SU-DHL-6 (cell line): ENCODE data around the gene NR5A2.
A peak's percentile ranks its signal among the peaks of the same experiment; 100 is the strongest.

Experiments
- H2AFZ ChIP-seq: fragments of 200-600 bp; sonication (generic); 2 replicates; pipeline ENCODE4 v1.6.1; 2014; ENCODE audit warnings: low read depth, mild to moderate bottlenecking, moderate library complexity, mixed read lengths, antibody characterized with exemption, low read length; ENCODE audit not compliant: severe bottlenecking
- H3F3A ChIP-seq: fragments of 200-600 bp; shearing (Covaris generic); 2 replicates; pipeline ENCODE4 v1.6.0; 2016; ENCODE audit warnings: antibody characterized with exemption, mild to moderate bottlenecking; ENCODE audit not compliant: insufficient read depth
- H3K27ac ChIP-seq: fragments of 200-600 bp; sonication (generic); 2 replicates; pipeline ENCODE4 v1.5.1; 2016; ENCODE audit warnings: low read depth, mild to moderate bottlenecking, low read length, moderate library complexity, mixed read lengths
- H3K27me3 ChIP-seq: fragments of 200-600 bp; sonication (generic), shearing (Covaris generic); 2 replicates; pipeline ENCODE4 v1.6.0; 2014; ENCODE audit warnings: mild to moderate bottlenecking, low read length
- H3K36me3 ChIP-seq: fragments of 200-600 bp; sonication (generic); 2 replicates; pipeline ENCODE4 v1.6.1; 2014; ENCODE audit warnings: mild to moderate bottlenecking, low read length, mixed read lengths
- H3K4me2 ChIP-seq: fragments of 300-600, 200-600 bp; shearing (Covaris generic), sonication (generic); 2 replicates; pipeline ENCODE4 v1.6.0; 2014; ENCODE audit warnings: low read length, low read depth, mild to moderate bottlenecking; ENCODE audit not compliant: poor library complexity, severe bottlenecking
- H3K4me3 ChIP-seq: fragments of 200-600 bp; sonication (generic); 2 replicates; pipeline ENCODE4 v1.5.1; 2014; ENCODE audit warnings: antibody characterized with exemption, low read length, mild to moderate bottlenecking, mixed read lengths; ENCODE audit not compliant: insufficient read depth, poor library complexity, severe bottlenecking
- H3K79me2 ChIP-seq: fragments of 200-600 bp; sonication (generic); 2 replicates; pipeline ENCODE4 v1.6.1; 2014; ENCODE audit warnings: mild to moderate bottlenecking, low read length, moderate library complexity; ENCODE audit not compliant: insufficient read depth
- H3K9ac ChIP-seq: fragments of 200-600 bp; sonication (generic); 2 replicates; pipeline ENCODE4 v1.7.0; 2014; ENCODE audit warnings: mild to moderate bottlenecking, low read length
- H3K9me2 ChIP-seq: fragments of 200-600 bp; sonication (generic); replicated peaks from 2 replicates; pipeline ENCODE4 v1.6.1; 2014; ENCODE audit warnings: low read length; ENCODE audit not compliant: insufficient read depth
- H3K9me3 ChIP-seq: fragments of 200-600 bp; sonication (generic); 2 replicates; pipeline ENCODE4 v1.6.1; 2014; ENCODE audit warnings: low read length, mixed read lengths; ENCODE audit not compliant: insufficient read depth
- H4K20me1 ChIP-seq: fragments of 200-600 bp; sonication (generic); 2 replicates; pipeline ENCODE4 v1.6.1; 2014; ENCODE audit warnings: low read depth, mild to moderate bottlenecking, antibody characterized with exemption, low read length, moderate library complexity, mixed read lengths
- CTCF ChIP-seq: fragments of 200-600 bp; sonication (generic); IDR thresholded peaks from one replicate; pipeline ENCODE4 v1.5.1; 2017; ENCODE audit warnings: antibody characterized with exemption, mild to moderate bottlenecking, low read length, moderate library complexity; ENCODE audit not compliant: insufficient read depth, poor library complexity, severe bottlenecking
- EZH2phosphoT487 ChIP-seq: fragments of 200-600 bp; sonication (generic), shearing (Covaris generic); conservative IDR thresholded peaks from 2 replicates; pipeline ENCODE4 v1.6.1; 2018; ENCODE audit warnings: mild to moderate bottlenecking, antibody characterized with exemption, low read length, moderate library complexity, mixed read lengths

Gene NR5A2

GRCh38 chr1:200206340-200206739 is 178.8 kb downstream of the NR5A2 start:
- no peaks in the 10 kb centered on the region for H3K27me3 ChIP-seq
- no peak overlapping the region for H3K27ac ChIP-seq
- H3F3A ChIP-seq: no peaks in the 10 kb centered on the region
- H3K4me3 ChIP-seq: no peak overlapping the region
- no peak overlapping the region for H3K4me2 ChIP-seq
- H4K20me1 ChIP-seq: no peaks in the 10 kb centered on the region
- no peak overlapping the region for H3K9ac ChIP-seq
- H3K79me2 ChIP-seq: no peaks in the 10 kb centered on the region
- no peaks in the 10 kb centered on the region for H3K36me3 ChIP-seq
- no peaks in the 10 kb centered on the region for H3K9me3 ChIP-seq
- TF ChIP-seq CTCF: no peak
- no peak for TF ChIP-seq EZH2phosphoT487
- no peak overlapping the region for H2AFZ ChIP-seq
- H3K9me2 ChIP-seq: no peaks in the 10 kb centered on the region

GRCh38 chr1:200206761-200207160 is 179.3 kb downstream of the NR5A2 start:
- TF ChIP-seq EZH2phosphoT487: no peak
- TF ChIP-seq CTCF: no peak
- Histone ChIP-seq H3F3A (no peaks in the 10 kb centered on the region), H3K4me3 (no peak overlapping the region), H2AFZ (no peak overlapping the region), H3K79me2 (no peaks in the 10 kb centered on the region), H4K20me1 (no peaks in the 10 kb centered on the region), H3K9ac (no peak overlapping the region), H3K36me3 (no peaks in the 10 kb centered on the region), H3K9me3 (no peaks in the 10 kb centered on the region), H3K27ac (no peak overlapping the region), H3K9me2 (no peaks in the 10 kb centered on the region), H3K27me3 (no peaks in the 10 kb centered on the region), H3K4me2 (no peak overlapping the region)

- H3F3A ChIP-seq: no peaks in the 10 kb centered on the region
- TF ChIP-seq CTCF (no peak), EZH2phosphoT487 (no peak)
- H3K9ac ChIP-seq: no peak overlapping the region
- peak overlapping the region; percentile 26 for H3K4me2 ChIP-seq
- H3K36me3 ChIP-seq: no peaks in the 10 kb centered on the region
- no peaks in the 10 kb centered on the region for H3K79me2 ChIP-seq
- no peak overlapping the region for H2AFZ ChIP-seq
- H3K9me2 ChIP-seq: no peaks in the 10 kb centered on the region
- no peaks in the 10 kb centered on the region for H3K27me3 ChIP-seq
- H3K9me3 ChIP-seq: no peaks in the 10 kb centered on the region
- no peak overlapping the region for H3K4me3 ChIP-seq
- no peak overlapping the region for H3K27ac ChIP-seq
- no peaks in the 10 kb centered on the region for H4K20me1 ChIP-seq
Measured at GRCh38 chr1:200207711-200208126, 180.2 kb downstream of the NR5A2 start.
